ENCODE results near the gene ARFIP1.
"Not testable (repeated sequence)": the region's sequence is repeated elsewhere in the genome, so short reads cannot be mapped to it uniquely, and the experiment has no call there.

The ARFIP1 gene

DNA sequence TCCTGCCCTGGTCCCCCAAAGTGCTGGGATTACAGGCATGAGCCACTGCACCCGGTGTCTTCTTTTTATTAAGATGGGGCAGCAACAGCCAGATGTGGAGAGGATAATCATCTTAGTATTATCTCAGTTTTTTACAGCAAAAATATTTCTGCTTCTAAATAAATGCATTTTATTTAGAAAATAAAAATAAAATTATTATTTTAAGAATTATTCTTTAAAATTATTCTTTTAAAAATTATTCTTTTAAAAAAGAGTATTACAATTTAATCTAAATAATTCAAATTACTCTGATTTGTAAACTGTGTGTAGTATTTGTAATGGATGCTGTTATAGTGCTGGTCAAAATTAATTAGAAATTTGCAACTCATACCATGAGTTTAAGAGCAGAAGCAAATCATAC lies 67.6 kb downstream of the ARFIP1 start:
- DNase-seq (ENCODE audit: low spot score) = no peak

DNA sequence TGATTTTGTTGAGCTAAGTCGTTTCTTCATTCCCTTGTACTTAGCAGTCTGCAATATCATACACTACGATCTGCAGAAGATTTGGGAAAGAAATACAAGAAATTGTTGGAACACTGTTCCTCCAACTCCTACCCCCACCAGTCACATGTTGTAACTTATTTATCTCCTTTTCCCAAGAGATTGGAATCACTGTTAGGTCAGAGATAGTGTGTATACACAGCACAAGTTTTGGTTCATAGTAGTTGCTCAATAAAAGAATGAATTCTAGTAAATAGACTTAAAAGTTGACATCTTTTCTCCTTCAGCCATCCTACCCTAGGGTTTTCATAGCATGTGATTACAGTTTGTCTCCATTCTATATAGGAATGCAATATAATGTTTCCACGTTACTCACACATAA lies 68.8 kb downstream of the ARFIP1 start:
- DNase-seq (ENCODE audit: low spot score) = no peak

DNA sequence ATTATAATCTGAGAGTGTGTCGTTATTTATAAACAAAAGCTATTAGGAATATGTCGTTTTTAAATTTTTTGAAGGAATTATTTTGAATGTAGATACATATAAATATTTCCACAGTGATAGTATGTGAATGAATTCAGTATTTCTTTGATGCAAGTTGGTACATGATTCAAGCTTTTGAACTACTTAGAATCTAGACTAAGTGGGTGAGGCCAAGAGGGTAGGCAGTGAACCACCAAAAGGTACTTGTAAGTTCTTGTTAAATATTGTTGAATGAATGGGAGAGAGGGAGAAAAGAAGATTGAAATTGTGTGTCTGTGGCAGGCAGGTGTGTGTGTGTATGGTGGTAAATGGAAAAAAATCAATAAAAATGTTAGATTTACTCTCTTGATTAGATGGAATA lies 69.6 kb downstream of the ARFIP1 start:
- DNase-seq (ENCODE audit: low spot score) = no peak

DNA sequence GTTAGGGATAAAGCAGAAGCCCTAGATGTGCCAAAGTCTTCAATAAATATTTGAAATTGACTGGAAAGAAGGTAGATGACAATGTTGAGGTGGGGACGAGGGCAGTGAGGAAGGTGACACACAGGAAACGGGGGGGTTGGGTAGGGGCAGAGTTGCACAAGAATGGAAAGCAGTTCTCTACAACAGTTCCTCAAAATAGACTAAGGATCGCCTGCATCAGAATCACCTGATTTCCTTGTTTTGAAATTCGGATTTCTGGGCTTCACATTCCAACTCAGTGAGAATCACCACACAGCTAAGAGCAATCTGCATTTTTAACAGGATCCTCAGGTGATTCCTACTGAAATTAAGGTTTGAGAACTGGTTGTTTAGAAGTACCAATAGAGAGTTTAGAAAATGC lies 70.6 kb downstream of the ARFIP1 start:
- DNase-seq (ENCODE audit: low spot score) = peak; percentile 89

DNA sequence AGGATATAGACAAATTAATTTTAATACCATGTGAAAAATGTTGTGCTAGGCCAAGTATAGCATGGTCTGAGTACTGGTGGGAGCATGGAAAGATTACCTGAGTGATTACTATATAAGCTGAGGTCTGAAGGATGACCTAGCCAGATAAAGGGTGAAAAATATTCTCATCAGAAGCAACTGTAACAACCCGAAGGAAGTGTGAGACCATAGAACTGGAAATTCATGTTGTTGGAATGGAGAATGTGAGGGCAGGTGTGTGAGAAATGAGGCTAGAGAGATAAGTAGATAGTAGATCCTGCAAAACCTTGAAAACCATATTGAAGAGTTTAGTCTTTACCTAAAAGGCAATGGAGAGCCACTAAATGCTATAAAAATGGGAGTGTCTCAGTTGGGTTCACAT lies 71.5 kb downstream of the ARFIP1 start:
- DNase-seq (ENCODE audit: low spot score) = no peak

DNA sequence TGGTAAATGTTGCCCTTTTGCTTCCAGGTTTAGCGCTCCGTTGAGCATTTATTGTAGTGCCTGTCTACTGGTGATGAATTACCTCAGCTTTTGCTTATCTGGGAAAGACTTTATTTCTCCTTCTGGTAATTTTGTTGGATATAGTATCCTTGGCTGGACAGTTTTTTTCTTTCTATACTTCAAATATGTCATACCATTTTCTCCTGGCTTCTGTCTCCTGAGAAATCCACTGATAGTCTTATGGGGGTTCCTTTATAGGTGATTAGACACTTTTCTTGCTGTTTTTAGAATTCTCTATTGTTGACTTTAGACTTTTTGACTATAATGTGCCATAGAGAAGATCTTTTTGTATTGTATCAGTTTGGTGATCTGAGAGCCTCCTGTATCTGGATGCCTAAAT lies 73.5 kb downstream of the ARFIP1 start:
- no peak for DNase-seq (ENCODE audit: low spot score)

DNA sequence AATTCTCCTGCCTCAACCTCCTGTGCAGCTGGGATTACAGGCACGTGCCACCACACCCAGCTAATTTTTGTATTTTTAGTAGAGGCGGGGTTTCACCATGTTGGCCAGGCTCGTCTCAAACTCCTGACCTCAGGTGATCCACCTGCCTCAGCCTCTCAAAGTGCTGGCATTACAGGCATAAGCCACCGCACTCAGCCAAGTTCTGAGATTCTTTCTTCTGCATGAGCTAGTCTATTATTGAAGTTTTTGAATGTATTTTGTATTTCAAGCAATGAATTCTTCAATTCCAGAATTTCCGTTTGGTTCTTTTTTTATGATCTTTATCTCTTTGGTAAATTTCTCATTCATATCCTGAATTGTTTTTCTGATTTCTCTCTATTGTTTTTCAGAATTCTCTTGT lies 74.3 kb downstream of the ARFIP1 start:
- DNase-seq (ENCODE audit: low spot score) = not testable (repeated sequence)

DNA sequence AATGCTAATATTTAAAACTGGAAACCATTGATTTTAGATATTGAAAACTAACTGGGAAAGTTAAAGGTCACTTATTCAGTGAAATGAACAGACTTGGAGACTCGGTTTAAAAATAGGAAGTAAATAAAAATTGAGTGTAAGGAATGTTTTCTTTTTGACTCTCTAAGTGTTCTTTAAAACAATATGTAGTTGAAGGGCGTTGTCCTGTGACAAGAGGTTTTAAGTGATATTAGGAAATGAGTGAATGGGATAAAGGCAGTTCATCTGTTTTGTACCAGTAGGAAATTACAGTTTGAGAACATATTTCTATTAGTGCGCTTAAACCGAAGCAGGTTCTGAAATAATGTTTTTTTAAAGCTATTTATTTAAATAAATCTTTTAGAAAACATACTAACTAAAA lies 77.2 kb downstream of the ARFIP1 start:
- no peak for DNase-seq (ENCODE audit: low spot score)

DNA sequence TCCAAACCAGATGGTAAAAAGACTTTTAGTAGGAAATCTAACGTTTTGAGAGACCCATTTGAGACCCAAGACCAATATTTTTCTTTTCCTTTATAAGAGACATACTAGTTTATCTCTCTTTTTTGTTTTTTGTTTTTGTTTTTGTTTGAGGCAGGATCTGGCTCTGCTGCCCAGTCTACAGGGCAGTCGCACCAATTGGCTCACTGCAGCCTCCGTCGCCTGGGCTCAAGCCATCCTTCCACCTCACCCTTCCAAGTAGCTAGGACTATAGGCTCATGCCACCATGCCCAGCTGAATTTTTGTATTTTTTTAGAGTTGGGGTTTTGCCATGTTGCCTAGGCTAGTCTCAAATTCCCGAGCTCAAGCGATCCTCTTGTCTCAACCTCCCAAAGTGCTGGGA lies 79.2 kb downstream of the ARFIP1 start:
- no peak for DNase-seq (ENCODE audit: low spot score)

DNA sequence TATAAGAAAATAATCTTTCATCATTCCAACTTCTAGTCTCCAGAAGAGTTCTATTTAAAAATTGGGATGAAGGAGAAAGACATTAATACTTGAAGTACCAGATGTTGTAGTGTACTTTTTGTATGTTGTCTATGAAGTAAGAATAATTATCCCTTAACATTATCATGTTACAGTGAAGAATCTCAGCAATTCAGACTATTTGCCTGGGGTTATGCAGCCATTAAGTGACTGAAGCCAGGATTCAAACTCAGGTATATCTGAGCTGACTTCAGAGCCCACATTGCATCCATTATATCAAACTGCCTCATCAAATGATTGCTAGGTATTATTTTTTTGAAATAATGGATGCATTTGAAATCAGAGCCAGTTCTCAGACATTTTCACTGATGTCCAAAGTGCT lies 80.3 kb downstream of the ARFIP1 start:
- DNase-seq (ENCODE audit: low spot score) = no peak

DNA sequence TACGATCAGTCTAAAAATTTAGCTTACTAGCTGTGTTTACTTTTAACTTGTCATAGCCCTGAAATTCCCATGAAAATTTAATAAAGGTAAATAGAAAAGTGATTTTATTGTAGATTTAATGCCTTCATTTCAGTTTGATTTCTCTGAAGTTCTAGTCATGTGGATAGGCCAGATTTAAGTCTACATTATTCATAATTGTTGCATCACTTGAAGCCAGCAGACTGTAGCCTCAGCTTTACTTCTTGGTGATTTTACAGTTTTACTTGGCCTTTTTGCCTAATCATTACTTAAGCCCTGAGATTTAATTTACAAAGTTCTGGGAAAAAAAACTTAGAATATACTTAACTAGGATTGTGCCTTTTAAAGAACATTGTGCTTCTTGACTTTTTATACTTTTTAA lies 82.9 kb downstream of the ARFIP1 start:
- no peak for DNase-seq (ENCODE audit: low spot score)

DNA sequence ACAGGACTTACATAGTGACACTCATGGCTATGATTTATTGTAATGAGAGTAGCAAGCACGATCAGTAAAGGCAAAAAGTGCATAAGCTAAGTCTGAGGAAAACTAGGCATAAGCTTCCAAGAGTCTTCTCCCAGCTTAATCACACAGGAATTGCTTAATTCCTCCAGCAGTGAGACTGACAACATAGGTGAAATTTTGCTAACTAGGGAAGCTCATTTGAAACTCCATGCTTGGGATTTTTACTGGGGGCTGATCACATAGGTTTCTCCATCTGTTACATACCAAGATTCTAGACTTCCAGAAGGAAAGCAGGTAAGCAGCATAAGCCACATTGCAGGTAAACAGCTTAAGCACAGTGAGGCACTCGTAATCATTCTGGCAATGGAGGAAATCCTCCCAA lies 84.6 kb downstream of the ARFIP1 start:
- DNase-seq (ENCODE audit: low spot score) = no peak

DNA sequence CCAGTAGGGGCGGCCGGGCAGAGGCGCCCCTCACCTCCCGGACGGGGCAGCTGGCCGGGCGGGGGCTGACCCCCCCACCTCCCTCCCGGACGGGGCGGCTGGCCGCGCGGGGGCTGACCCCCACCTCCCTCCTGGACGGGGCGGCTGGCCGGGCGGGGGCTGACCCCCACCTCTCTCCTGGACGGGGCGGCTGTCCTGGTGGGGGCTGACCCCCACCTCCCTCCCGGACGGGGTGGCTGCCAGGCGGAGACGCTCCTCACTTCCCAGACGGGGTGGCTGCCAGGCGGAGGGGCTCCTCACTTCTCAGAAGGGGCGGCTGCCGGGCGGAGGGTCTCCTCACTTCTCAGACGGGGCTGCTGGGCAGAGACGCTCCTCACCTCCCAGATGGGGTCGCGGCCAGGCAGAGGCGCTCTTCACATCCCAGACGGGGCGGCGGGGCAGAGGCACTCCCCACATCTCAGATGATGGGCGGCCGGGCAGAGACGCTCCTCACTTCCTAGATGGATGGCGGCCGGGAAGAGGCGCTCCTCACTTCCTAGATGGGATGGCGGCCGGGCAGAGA lies 86.8 kb downstream of the ARFIP1 start:
- DNase-seq (ENCODE audit: low spot score) = not testable (repeated sequence)

DNA sequence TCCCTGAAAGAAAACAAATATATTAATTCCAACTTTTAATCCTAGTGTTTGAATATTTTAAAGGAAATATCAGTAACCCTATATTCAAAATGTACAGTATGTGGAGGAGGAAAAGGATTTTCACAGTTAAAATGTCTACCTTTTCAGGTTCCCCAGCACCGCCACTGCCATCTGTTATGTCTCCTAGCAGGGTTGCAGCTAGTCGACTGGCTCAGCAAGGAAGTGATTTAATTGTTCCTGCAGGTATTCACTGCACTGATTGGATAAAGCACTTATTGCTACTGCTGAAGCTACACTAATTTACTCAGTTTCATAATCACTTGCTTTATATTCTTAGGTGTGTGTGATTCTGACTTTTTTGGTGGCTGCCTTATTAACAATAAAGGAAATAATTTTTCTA lies 90.9 kb downstream of the ARFIP1 start:
- no peak for DNase-seq (ENCODE audit: low spot score)

DNA sequence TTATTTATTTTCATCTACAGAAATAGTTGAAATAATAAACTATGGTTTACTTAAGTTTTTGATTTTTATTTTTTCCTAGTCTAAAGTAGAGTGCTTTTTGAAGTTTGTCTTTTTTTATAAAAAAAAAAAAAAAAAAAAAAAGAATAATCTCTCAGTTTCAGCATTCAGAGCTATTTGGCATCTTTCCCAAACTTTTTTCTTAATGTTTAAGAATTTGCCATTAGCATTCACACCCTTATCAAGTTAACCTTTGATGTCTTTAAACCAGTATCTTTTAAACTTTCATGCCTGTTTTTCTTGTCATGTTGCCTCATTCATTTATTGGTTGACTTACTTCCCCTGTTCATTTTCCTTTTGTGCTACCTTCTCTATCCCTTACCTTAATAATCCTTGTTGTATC lies 95.5 kb downstream of the ARFIP1 start:
- DNase-seq (ENCODE audit: low spot score) = no peak

DNA sequence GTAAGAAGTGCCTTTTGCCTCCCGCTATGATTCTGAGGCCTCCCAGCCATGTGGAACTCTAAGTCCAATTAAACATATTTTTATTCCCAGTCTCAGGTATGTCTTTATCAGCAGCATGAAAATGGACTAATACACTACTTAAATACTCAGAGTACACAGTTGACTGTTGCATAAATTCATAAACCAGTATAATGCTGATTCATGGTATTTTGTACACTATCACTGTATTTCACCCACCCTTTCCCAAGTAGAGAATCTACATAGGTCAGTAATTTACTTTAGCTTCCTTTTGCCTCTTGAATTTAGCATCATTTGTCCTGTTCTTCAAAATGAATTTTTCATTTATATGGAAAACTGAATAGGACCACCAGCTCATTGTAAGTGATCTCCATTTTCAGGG lies 98.1 kb downstream of the ARFIP1 start:
- no peak for DNase-seq (ENCODE audit: low spot score)

DNA sequence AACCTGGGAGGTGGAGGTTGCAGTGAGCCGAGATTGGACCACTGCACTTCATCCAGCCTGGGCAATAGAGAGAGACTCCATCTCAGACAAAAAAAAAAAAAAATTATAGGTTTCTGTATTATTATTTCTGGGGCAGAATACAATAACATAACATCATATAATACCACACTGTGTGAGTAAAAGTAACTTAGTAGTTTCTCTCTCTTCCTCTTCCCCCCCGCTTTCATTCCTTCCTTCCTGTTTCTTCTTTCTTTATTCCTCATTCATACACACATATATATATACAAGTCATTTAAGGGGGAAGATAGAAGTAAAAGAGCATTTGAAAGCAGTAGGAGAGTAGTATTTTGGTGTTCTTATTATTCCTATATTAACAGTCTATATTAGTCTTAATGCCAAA lies 100.5 kb downstream of the ARFIP1 start:
- DNase-seq (ENCODE audit: low spot score) = no peak

DNA sequence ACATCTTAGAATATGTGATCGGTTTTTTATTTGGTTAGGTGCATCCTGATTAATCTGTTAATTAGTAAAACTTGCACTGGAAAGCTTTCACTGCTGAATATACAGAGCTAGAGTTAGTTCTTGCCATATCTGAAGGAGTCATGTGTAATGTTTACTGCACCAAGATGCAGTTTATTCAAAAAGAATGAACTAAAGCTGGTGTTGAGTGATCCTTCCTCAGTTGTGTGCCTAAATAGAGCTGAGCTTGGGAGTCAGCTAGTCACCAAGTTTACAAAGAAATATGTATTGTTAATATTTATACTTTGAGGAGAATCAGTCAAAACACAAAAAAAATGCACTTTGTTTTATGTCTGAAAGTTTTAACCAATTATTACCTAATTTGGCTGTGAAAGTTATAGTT lies 102.2 kb downstream of the ARFIP1 start:
- no peak for DNase-seq (ENCODE audit: low spot score)

DNA sequence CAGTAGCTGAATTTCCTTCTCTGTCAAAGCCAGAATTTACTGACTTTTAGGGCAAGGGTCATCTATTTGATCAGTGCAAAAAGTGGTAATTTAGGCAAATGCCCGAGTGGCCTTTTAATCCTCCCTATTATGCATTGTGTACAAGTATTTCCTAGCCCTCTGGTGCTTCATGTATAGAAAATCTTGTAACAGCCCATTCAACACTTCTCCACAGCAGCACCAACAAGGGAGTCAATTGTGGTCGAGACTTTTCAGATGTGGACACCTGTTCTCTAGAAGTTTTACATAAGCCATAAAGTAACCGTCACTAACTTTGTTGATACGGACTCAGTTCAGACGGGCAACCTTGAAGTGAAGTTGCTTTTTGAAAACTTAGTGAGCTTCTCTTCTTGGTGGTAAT lies 105.4 kb downstream of the ARFIP1 start:
- no peak for DNase-seq (ENCODE audit: low spot score)

DNA sequence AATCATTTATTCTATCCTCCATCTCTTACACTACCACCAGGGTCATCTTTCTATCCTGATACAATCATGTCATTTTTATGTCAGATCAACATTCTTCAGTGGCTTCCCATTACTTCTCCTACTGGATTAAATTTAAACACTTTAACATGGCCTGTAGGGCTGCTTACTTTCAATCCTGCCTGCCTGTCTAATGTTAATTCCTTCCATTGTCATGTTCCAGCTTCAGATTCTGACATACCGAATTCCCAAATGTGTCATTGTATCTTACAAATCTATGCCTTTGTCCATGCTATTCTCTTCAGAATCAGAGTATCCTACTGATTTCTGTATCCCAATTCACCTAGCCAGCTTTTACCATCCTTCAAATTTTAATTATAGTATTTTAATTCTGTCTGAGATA lies 106.4 kb downstream of the ARFIP1 start:
- no peak for DNase-seq (ENCODE audit: low spot score)

DNA sequence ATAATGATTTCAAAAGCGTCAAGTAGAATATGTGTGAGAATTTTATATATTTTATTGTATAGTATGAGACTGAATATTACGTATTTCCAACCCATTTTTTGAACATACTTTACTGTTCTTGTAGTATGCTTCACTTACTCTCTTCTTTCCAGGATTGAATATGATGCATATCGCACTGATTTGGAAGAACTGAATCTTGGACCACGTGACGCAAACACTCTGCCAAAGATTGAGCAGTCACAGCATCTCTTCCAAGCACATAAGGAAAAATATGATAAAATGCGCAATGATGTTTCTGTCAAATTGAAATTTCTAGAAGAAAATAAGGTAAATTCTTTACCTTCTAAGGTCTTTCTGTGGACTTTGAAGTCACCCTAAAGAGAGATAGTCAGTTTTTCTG lies 108.2 kb downstream of the ARFIP1 start:
- DNase-seq (ENCODE audit: low spot score) = no peak

DNA sequence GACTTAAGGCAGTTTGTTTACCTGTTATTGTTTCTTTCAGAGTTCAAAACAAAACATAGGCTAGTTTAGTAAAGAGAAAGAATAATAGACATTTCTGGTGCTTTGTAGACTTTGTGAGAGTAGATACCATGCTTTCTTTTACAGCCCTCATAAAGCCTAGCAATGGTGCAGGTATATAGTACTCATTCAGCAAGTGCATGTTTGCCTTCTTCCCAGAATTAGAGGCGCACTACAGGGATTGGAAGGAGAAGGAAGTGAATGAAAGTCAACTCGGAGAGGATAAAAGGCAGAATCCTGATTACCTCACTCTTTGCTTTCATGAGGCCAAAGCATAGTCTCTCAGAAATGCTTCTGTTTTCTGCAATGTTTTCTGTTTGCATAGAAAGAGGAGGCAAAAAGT lies 113.2 kb downstream of the ARFIP1 start:
- no peak for DNase-seq (ENCODE audit: low spot score)

DNA sequence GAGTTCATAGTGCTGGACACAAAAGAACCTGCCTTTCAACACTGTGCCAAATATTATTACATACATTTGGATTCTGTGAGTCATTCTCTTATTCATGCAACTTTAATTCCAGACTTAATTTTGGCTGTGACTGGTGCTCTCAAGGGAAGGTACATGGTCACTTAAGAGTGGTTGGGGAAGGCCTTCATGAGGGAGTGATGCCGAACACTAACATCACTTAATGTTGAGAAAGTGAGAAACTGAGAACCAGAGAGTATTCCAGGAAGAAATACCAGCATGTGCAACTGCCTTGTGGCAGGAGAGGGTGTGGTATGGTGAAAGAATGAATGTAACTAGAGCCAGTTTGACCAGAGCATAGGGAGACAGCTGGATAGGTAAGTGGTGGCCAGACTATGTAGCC lies 114.9 kb downstream of the ARFIP1 start:
- DNase-seq (ENCODE audit: low spot score) = peak; percentile 26

DNA sequence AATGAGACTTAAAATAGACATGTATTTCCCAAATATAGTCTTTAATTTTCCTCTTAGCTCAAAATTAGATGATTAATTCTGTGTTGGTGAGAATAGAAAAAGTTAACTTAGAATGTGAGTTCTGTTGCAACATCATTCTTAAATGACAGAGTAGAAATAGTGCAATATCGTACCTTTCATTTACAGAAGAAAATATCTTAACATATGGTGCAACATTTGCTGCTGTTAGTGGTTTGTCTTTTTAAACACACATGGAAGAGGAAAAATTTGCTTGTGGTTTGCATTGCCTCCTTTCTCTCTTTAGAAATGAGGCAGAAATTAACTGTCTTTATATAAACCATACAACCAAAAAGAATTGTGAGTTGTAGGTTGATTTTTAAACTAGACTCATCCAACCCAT lies 117.1 kb downstream of the ARFIP1 start:
- no peak for DNase-seq (ENCODE audit: low spot score)

DNA sequence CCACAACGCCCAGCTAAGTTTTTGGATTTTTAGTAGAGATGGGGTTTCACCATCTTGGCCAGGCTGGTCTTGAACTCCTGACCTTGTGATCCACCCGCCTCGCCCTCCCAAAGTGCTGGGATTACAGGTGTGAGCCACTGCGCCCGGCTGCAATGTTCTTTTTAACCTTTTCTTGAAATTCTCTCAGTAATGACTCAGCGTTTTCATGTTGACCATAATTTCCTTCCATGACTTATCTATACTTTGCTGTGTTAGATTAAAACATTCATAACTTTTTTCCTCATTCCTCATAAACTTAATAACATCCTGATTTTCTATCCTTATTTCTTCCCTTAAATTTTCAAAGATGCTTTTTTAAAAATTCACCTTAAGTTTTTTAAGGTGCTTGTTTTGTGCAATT lies 118.4 kb downstream of the ARFIP1 start:
- DNase-seq (ENCODE audit: low spot score) = not testable (repeated sequence)
